ENCODE data around the gene UCN2. TPM values are rescaled to one million over a fixed set of nuclear protein-coding genes. Genes with fewer than 3 reads are reported as not detected.

The UCN2 gene
- polyA plus RNA-seq, 3 donors = 0.61 TPM; not detected in 2

DNA sequence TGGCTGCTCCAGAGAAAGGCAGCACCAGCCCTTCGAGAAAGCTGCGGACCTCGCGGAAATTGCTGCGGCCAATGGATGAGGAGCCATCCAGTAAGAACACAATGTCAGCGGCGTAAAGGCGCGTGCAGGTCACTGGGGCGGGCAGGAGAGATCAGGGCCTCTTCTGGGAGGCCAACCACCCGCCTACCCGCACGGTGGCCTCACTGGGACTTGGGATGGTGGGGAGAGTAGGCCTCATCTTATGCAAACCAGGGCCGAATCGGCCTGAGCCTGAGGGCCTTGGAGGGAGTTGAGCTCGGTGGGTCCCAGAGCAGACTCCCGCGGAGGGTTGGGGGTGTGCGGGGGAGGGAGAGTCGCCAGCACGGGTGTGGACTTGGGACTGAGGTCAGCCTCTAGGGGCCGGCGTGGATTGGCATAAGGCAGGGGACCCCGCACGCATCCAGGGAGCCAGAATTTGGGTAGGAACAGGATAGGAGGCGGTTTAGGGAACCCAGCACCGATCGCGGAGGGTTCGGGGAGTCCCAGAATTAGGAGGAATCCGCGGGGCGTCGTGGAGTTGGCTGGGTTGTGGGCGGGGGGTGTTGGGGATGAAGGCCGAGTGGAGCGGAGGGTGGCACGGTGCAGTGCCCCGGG is 31.0 kb upstream of the UCN2 start:
- peaks cover 42 to 54% (median 49%) of the 10 kb centered on the region in 3 donors for H3K27me3 Mint-ChIP-seq (ENCODE audit: low read depth in 3 of 3)
- no peak overlapping the region for H3K27ac ChIP-seq (ENCODE audit: low read depth in 1 of 2, low read length in 2 of 2)
- H3K36me3 ChIP-seq (replicated peaks in 1 of 2; ENCODE audit: control insufficient read depth in 1 of 2, insufficient read depth in 2 of 2, low read length in 2 of 2) = peaks cover 20 to 25% of the 10 kb centered on the region in 2 donors
- no peaks in the 10 kb centered on the region for H3K9me3 ChIP-seq (replicated peaks in 1 of 2; ENCODE audit: control insufficient read depth in 1 of 2, insufficient read depth in 1 of 2, low read length in 2 of 2)
- no peak overlapping the region for H3K9ac ChIP-seq (ENCODE audit: insufficient read depth, low read length, poor library complexity, severe bottlenecking)
- peak overlapping the region; percentile 36 for H3K4me2 ChIP-seq (replicated peaks; ENCODE audit: extremely low read depth, low read length, poor library complexity, severe bottlenecking)
- TF ChIP-seq, protein P1, sequence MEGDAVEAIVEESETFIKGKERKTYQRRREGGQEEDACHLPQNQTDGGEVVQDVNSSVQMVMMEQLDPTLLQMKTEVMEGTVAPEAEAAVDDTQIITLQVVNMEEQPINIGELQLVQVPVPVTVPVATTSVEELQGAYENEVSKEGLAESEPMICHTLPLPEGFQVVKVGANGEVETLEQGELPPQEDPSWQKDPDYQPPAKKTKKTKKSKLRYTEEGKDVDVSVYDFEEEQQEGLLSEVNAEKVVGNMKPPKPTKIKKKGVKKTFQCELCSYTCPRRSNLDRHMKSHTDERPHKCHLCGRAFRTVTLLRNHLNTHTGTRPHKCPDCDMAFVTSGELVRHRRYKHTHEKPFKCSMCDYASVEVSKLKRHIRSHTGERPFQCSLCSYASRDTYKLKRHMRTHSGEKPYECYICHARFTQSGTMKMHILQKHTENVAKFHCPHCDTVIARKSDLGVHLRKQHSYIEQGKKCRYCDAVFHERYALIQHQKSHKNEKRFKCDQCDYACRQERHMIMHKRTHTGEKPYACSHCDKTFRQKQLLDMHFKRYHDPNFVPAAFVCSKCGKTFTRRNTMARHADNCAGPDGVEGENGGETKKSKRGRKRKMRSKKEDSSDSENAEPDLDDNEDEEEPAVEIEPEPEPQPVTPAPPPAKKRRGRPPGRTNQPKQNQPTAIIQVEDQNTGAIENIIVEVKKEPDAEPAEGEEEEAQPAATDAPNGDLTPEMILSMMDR (IDR thresholded peaks at IDR 0.05) = no peak
- peak overlapping the region; percentile 46 for H2AFZ ChIP-seq (ENCODE audit: insufficient read depth, low read depth, low read length, poor library complexity, severe bottlenecking)
- DNase-seq = no peak
- peaks cover 0 to 6% (median 0%) of the 10 kb centered on the region in 7 donors for H3K9me3 Mint-ChIP-seq
- peak overlapping the region in 1 of 2 donors; percentile 82 for H3K4me3 Mint-ChIP-seq
- peak overlapping the region in 1 of 3 experiments; percentile 17 for H3K4me3 ChIP-seq (replicated peaks in 1 of 3; ENCODE audit: low read depth in 2 of 3, low read length in 3 of 3)
- peaks cover 6 to 14% of the 10 kb centered on the region in 2 donors for H3K4me1 ChIP-seq (ENCODE audit: control insufficient read depth in 1 of 2, insufficient read depth in 2 of 2, low read length in 2 of 2)
- H3K27me3 ChIP-seq (ENCODE audit: control insufficient read depth in 2 of 2, insufficient read depth in 2 of 2, low read length in 2 of 2) = peaks cover 6 to 38% of the 10 kb centered on the region in 2 donors
- H3K36me3 Mint-ChIP-seq = peaks cover 28 to 31% of the 10 kb centered on the region in 2 donors
- H3K79me2 ChIP-seq (ENCODE audit: insufficient read depth, low read length) = no peaks in the 10 kb centered on the region
- intact Hi-C loops (cut with micrococcal nuclease) = no loop called here
- H3K27ac Mint-ChIP-seq = no peak overlapping the region
- WGBS (ENCODE audit: insufficient coverage) = 31% methylated on average over 39 of the region's 39 CpGs
- H3K4me1 Mint-ChIP-seq = peaks cover 12% of the 10 kb centered on the region
- H4K20me1 ChIP-seq (ENCODE audit: insufficient read depth, low read length) = peaks cover 16% of the 10 kb centered on the region

- Histone ChIP-seq H3K4me1 (ENCODE audit: control insufficient read depth in 1 of 2, insufficient read depth in 2 of 2, low read length in 2 of 2) (peaks cover 6 to 14% of the 10 kb centered on the region in 2 donors), H3K9me3 (replicated peaks in 1 of 2; ENCODE audit: control insufficient read depth in 1 of 2, insufficient read depth in 1 of 2, low read length in 2 of 2) (no peaks in the 10 kb centered on the region), H3K4me2 (replicated peaks; ENCODE audit: extremely low read depth, low read length, poor library complexity, severe bottlenecking) (no peak overlapping the region), H3K36me3 (replicated peaks in 1 of 2; ENCODE audit: control insufficient read depth in 1 of 2, insufficient read depth in 2 of 2, low read length in 2 of 2) (peaks cover 9 to 13% of the 10 kb centered on the region in 2 donors), H3K27ac (ENCODE audit: low read depth in 1 of 2, low read length in 2 of 2) (no peak overlapping the region), H2AFZ (ENCODE audit: insufficient read depth, low read depth, low read length, poor library complexity, severe bottlenecking) (no peak overlapping the region), H3K4me3 (replicated peaks in 1 of 3; ENCODE audit: low read depth in 2 of 3, low read length in 3 of 3) (no peak overlapping the region), H3K27me3 (ENCODE audit: control insufficient read depth in 2 of 2, insufficient read depth in 2 of 2, low read length in 2 of 2) (peaks cover 6 to 47% of the 10 kb centered on the region in 2 donors), H3K9ac (ENCODE audit: insufficient read depth, low read length, poor library complexity, severe bottlenecking) (no peak overlapping the region), H3K79me2 (ENCODE audit: insufficient read depth, low read length) (no peaks in the 10 kb centered on the region), H4K20me1 (ENCODE audit: insufficient read depth, low read length) (peaks cover 14% of the 10 kb centered on the region)
- Mint-ChIP-seq H3K36me3 (peaks cover 16 to 20% of the 10 kb centered on the region in 2 donors), H3K9me3 (peaks cover 0 to 6% (median 3%) of the 10 kb centered on the region in 7 donors), H3K27me3 (ENCODE audit: low read depth in 3 of 3) (peaks cover 47 to 62% (median 57%) of the 10 kb centered on the region in 3 donors), H3K4me3 (no peak overlapping the region), H3K27ac (no peak overlapping the region), H3K4me1 (peaks cover 12% of the 10 kb centered on the region)
- WGBS (ENCODE audit: insufficient coverage) = 93% methylated on average over 8 of the region's 9 CpGs
- TF ChIP-seq, protein P1 (IDR thresholded peaks at IDR 0.05) = no peak
- intact Hi-C loops (cut with micrococcal nuclease) = no loop called here
- DNase-seq = no peak
Measured at GRCh38 chr3:48593337-48593736, 29.8 kb upstream of the UCN2 start.

Measured in CD14-positive monocyte (primary cell).